IMR-90 (cell line): ENCODE measurements around the gene ZNF560.

ENCODE experiments used
- BHLHE40 ChIP-seq: fragments of 150-350 bp; IDR thresholded peaks from 2 replicates; pipeline ENCODE4 v1.6.1; 2016; ENCODE audit warnings: mild to moderate bottlenecking, low read depth, low read length
- CEBPB ChIP-seq: IDR thresholded peaks from 2 replicates; pipeline ENCODE4 v1.6.1; 2012; ENCODE audit warnings: low read depth, low read length, improper control_type of control experiment
- CHD1 ChIP-seq: IDR thresholded peaks from 2 replicates; pipeline ENCODE4 v1.6.1; 2012; ENCODE audit warnings: low read depth, low read length, improper control_type of control experiment
- CTCF ChIP-seq: conservative IDR thresholded peaks from 2 replicates; pipeline ENCODE4 v1.5.1; 2012; ENCODE audit warnings: mild to moderate bottlenecking, low read depth, low read length, improper control_type of control experiment
- ELK1 ChIP-seq: fragments of 150-350 bp; IDR thresholded peaks from 2 replicates; pipeline ENCODE4 v1.6.1; 2016; ENCODE audit warnings: low read depth, mild to moderate bottlenecking, low read length, moderate library complexity, borderline replicate concordance
- MAFK ChIP-seq: IDR thresholded peaks from 2 replicates; pipeline ENCODE4 v1.6.1; 2012; ENCODE audit warnings: low read depth, low read length, improper control_type of control experiment
- MAZ ChIP-seq: IDR thresholded peaks from 2 replicates; pipeline ENCODE4 v1.6.1; 2012; ENCODE audit warnings: low read depth, mild to moderate bottlenecking, low read length, improper control_type of control experiment, moderate library complexity, borderline replicate concordance
- MXI1 ChIP-seq: IDR thresholded peaks from 2 replicates; pipeline ENCODE4 v1.6.1; 2012; ENCODE audit warnings: low read depth, mild to moderate bottlenecking, low read length, moderate library complexity, borderline replicate concordance
- POLR2A ChIP-seq: IDR thresholded peaks from 2 replicates; pipeline ENCODE4 v1.6.1; 2012; ENCODE audit warnings: mild to moderate bottlenecking, low read depth, low read length
- RCOR1 ChIP-seq: IDR thresholded peaks from 2 replicates; pipeline ENCODE4 v1.6.1; 2012; ENCODE audit warnings: mild to moderate bottlenecking, low read length, improper control_type of control experiment; ENCODE audit not compliant: insufficient replicate concordance
- SMC3 ChIP-seq: fragments of 150-350 bp; IDR thresholded peaks from 2 replicates; pipeline ENCODE4 v1.6.1; 2016; ENCODE audit warnings: low read depth, mild to moderate bottlenecking, antibody characterized with exemption, low read length, moderate library complexity

- no peak for TF ChIP-seq BHLHE40
- TF ChIP-seq CTCF = no peak
- TF ChIP-seq ELK1 = no peak
- no peak for TF ChIP-seq RCOR1
- no peak for TF ChIP-seq POLR2A
- TF ChIP-seq MAZ = no peak
- TF ChIP-seq MXI1 = no peak
- no peak for TF ChIP-seq CEBPB
- no peak for TF ChIP-seq MAFK
- TF ChIP-seq SMC3 = no peak
- TF ChIP-seq CHD1 = no peak
These were observed 37.5 kb upstream of the ZNF560 start for GRCh38 chr19:9535934-9536333.
